ENCODE data around the gene SLC15A3.

The SLC15A3 gene

GRCh38 chr11:60970369-60970774 lies 18.4 kb upstream of the SLC15A3 start:
- DNase-seq (ENCODE audit: low read depth): peak; percentile 63
- TF ChIP-seq CTCF (IDR thresholded peaks at IDR 0.05; ENCODE audit: insufficient read depth, low read depth, low read length, missing control alignments): peak; percentile 84
- H3K4me3 ChIP-seq (ENCODE audit: low read length): no peak overlapping the region

- H3K4me3 ChIP-seq (ENCODE audit: low read length): no peak overlapping the region
- DNase-seq (ENCODE audit: low read depth): no peak
- no peak for TF ChIP-seq CTCF (IDR thresholded peaks at IDR 0.05; ENCODE audit: insufficient read depth, low read depth, low read length, missing control alignments)
Measured at GRCh38 chr11:60968223-60968622, 16.2 kb upstream of the SLC15A3 start.

- DNase-seq (ENCODE audit: low read depth): no peak
- no peak overlapping the region for H3K4me3 ChIP-seq (ENCODE audit: low read length)
- no peak for TF ChIP-seq CTCF (IDR thresholded peaks at IDR 0.05; ENCODE audit: insufficient read depth, low read depth, low read length, missing control alignments)
Measured at GRCh38 chr11:60966890-60967289, 14.9 kb upstream of the SLC15A3 start.

GRCh38 chr11:60964801-60965200 lies 12.8 kb upstream of the SLC15A3 start:
- H3K4me3 ChIP-seq (ENCODE audit: low read length): no peak overlapping the region
- TF ChIP-seq CTCF (IDR thresholded peaks at IDR 0.05; ENCODE audit: insufficient read depth, low read depth, low read length, missing control alignments): no peak
- no peak for DNase-seq (ENCODE audit: low read depth)

GRCh38 chr11:60960405-60960804 lies 8.4 kb upstream of the SLC15A3 start:
- no peak for DNase-seq (ENCODE audit: low read depth)
- H3K4me3 ChIP-seq (ENCODE audit: low read length): no peak overlapping the region
- no peak for TF ChIP-seq CTCF (IDR thresholded peaks at IDR 0.05; ENCODE audit: insufficient read depth, low read depth, low read length, missing control alignments)

GRCh38 chr11:60959431-60959830 lies 7.5 kb upstream of the SLC15A3 start:
- DNase-seq (ENCODE audit: low read depth): peak; percentile 14
- H3K4me3 ChIP-seq (ENCODE audit: low read length): no peak overlapping the region
- TF ChIP-seq CTCF (IDR thresholded peaks at IDR 0.05; ENCODE audit: insufficient read depth, low read depth, low read length, missing control alignments): no peak

- TF ChIP-seq CTCF (IDR thresholded peaks at IDR 0.05; ENCODE audit: insufficient read depth, low read depth, low read length, missing control alignments): no peak
- peak; percentile 14 for DNase-seq (ENCODE audit: low read depth)
- H3K4me3 ChIP-seq (ENCODE audit: low read length): no peak overlapping the region
Measured at GRCh38 chr11:60957188-60957587, 5.2 kb upstream of the SLC15A3 start.

Data from epithelial cell of esophagus (primary cell).